ENCODE data around the gene ZFP91.

DNA sequence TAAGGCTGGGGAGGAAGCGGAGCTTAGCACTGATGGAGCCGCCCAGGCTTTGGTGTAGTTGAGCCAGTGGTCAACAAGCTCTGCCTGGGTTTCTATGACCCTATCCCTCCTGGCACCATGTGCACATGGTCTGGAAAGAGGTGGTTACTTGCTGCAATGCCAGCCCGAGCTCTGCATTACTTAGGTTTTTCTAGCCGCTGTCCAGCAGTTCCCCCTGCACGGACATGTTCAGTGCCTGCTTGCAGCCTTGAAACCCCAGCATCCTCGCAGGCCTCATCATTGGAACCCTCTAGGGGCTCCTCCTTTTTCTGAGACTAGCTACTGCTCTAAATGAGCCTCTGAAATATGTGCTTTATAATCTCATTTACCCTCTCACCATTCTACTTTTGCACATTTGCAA, 60.2 kb downstream of the ZFP91 start:
- TF ChIP-seq RFX5 (IDR thresholded peaks at IDR 0.05) (no peak), CHD4 (IDR thresholded peaks at IDR 0.05; ENCODE audit: borderline replicate concordance) (no peak), CBX2 (IDR thresholded peaks at IDR 0.05; ENCODE audit: borderline replicate concordance, low read depth) (no peak), POLR2A (IDR thresholded peaks at IDR 0.05; ENCODE audit: low read length) (no peak), RCOR1 (IDR thresholded peaks at IDR 0.05; ENCODE audit: low read depth, low read length) (no peak), POLR2AphosphoS2 (conservative IDR thresholded peaks at IDR 0.05; ENCODE audit: low read length) (no peak), SMC3 (IDR thresholded peaks at IDR 0.05) (no peak), HEYL (CRISPR knock-in tag; IDR thresholded peaks at IDR 0.05) (no peak)
- TF ChIP-seq, protein P1, sequence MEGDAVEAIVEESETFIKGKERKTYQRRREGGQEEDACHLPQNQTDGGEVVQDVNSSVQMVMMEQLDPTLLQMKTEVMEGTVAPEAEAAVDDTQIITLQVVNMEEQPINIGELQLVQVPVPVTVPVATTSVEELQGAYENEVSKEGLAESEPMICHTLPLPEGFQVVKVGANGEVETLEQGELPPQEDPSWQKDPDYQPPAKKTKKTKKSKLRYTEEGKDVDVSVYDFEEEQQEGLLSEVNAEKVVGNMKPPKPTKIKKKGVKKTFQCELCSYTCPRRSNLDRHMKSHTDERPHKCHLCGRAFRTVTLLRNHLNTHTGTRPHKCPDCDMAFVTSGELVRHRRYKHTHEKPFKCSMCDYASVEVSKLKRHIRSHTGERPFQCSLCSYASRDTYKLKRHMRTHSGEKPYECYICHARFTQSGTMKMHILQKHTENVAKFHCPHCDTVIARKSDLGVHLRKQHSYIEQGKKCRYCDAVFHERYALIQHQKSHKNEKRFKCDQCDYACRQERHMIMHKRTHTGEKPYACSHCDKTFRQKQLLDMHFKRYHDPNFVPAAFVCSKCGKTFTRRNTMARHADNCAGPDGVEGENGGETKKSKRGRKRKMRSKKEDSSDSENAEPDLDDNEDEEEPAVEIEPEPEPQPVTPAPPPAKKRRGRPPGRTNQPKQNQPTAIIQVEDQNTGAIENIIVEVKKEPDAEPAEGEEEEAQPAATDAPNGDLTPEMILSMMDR (IDR thresholded peaks at IDR 0.05): no peak
